A549 (cell line): ENCODE results near the gene PLEKHB1. TPM values are rescaled to one million over a fixed set of nuclear protein-coding genes. Genes with fewer than 3 reads are reported as not detected.

ENCODE experiments used
- ATAC-seq, 2 experiments: fragments of 200-7000 bp in 1 of 2; fragments of >200 bp in 1 of 2; cut with Nextera tagmentation in 1 of 2; cut with Tn5 transposase in 1 of 2; 3 replicates each; pipeline versions ENCODE4 v1.8.0 to v1.9.1; 2018 to 2020; ENCODE audit warnings: mild to moderate bottlenecking in 1 of 2, moderate library complexity in 1 of 2
- CTCF ChIA-PET: fragments of 300-600 bp; sonication (Branson Sonifier 250); formaldehyde crosslinking; extraction: SDS; loops from one replicate; lab custom pipeline; 2021; ENCODE audit warnings: antibody characterized with exemption, inconsistent platforms; lab: Yijun Ruan, JAX
- POLR2A ChIA-PET: fragments of 350-600 bp; formaldehyde crosslinking; extraction: SDS; loops from one replicate; lab custom pipeline; 2021; ENCODE audit warnings: antibody characterized with exemption, inconsistent platforms; lab: Yijun Ruan, JAX
- DNase-seq, 2 experiments: peaks; one replicate each; pipeline versions ENCODE4 v3.0.0 to v3.0.0-alpha.2; 2011 to 2016; ENCODE audit warnings: low read depth in 1 of 2, low spot score in 1 of 2
- FAIRE-seq: peaks from 2 replicates; lab custom pipeline; 2011; peaks lifted over from hg19 to GRCh38; lab: Jason Lieb, UNC
- H3K27ac ChIP-seq, 2 experiments: fragments of >200 bp; sonication (Bioruptor Twin); formaldehyde crosslinking; 3 replicates each; pipeline ENCODE4 v1.5.1; 2016 to 2017
- H3K4me1 ChIP-seq: fragments of >200 bp; sonication (Bioruptor Twin); formaldehyde crosslinking; 3 replicates; pipeline ENCODE4 v1.6.1; 2016
- H3K4me2 ChIP-seq: fragments of >200 bp; sonication (Bioruptor Twin); formaldehyde crosslinking; 3 replicates; pipeline ENCODE4 v1.6.1; 2016
- H3K4me3 ChIP-seq: fragments of >200 bp; sonication (Bioruptor Twin); formaldehyde crosslinking; 3 replicates; pipeline ENCODE4 v1.5.1; 2016
- H3K9me3 ChIP-seq: fragments of >200 bp; sonication (Bioruptor Twin); formaldehyde crosslinking; 3 replicates; pipeline ENCODE4 v1.6.1; 2016
- ATOH8 ChIP-seq: fragments of 250-450 bp; sonication (Bioruptor Pico); IDR thresholded peaks from 2 replicates; pipeline ENCODE4 v1.5.0; 2020; ENCODE audit warnings: low read depth, mild to moderate bottlenecking, moderate library complexity
- CBX2 ChIP-seq: fragments of 200-600 bp; sonication (generic); IDR thresholded peaks from 2 replicates; pipeline ENCODE4 v1.6.1; 2016; ENCODE audit warnings: low read depth, mild to moderate bottlenecking, borderline replicate concordance
- CBX8 ChIP-seq: fragments of 200-600 bp; sonication (generic); IDR thresholded peaks from 2 replicates; pipeline ENCODE4 v1.6.1; 2016
- CEBPB ChIP-seq, 2 experiments: fragments of >200 bp in 1 of 2; sonication (Bioruptor Twin) in 1 of 2; formaldehyde crosslinking in 1 of 2; IDR thresholded peaks; 2 replicates each; pipeline ENCODE4 v1.6.1; 2012 to 2016
- CHD4 ChIP-seq: fragments of 200-600 bp; sonication (generic); IDR thresholded peaks from 2 replicates; pipeline ENCODE4 v1.6.1; 2016; ENCODE audit warnings: antibody characterized with exemption, mild to moderate bottlenecking, borderline replicate concordance
- E2F6 ChIP-seq: IDR thresholded peaks from 2 replicates; pipeline ENCODE4 v1.6.1; 2012; ENCODE audit warnings: low read depth, borderline replicate concordance
- EP300 ChIP-seq, 2 experiments: fragments of >200 bp; sonication (Bioruptor Twin); formaldehyde crosslinking; IDR thresholded peaks; 2 replicates in 1 of 2; 3 replicates in 1 of 2; pipeline ENCODE4 v1.6.1; 2016 to 2017
- ESRRA ChIP-seq: fragments of 150-350 bp; IDR thresholded peaks from 2 replicates; pipeline ENCODE4 v1.6.1; 2014; ENCODE audit warnings: mild to moderate bottlenecking, low read length, borderline replicate concordance
- HEYL ChIP-seq: fragments of 250-450 bp; sonication (Bioruptor Pico); IDR thresholded peaks from 2 replicates; pipeline ENCODE4 v1.8.0; 2021; ENCODE audit warnings: mild to moderate bottlenecking, moderate library complexity
- HMGXB4 ChIP-seq: fragments of 250-450 bp; sonication (Bioruptor Pico); IDR thresholded peaks from 2 replicates; pipeline ENCODE4 v1.5.0; 2021; ENCODE audit warnings: mild to moderate bottlenecking, moderate library complexity, borderline replicate concordance
- HOXB13 ChIP-seq: fragments of 250-450 bp; sonication (Bioruptor Pico); IDR thresholded peaks from 2 replicates; pipeline ENCODE4 v1.5.0; 2020; ENCODE audit warnings: low read depth, mild to moderate bottlenecking, moderate library complexity
- JUN ChIP-seq, 2 experiments: fragments of >200 bp; sonication (Bioruptor Twin); formaldehyde crosslinking; IDR thresholded peaks; 2 replicates in 1 of 2; 3 replicates in 1 of 2; pipeline ENCODE4 v1.6.1; 2016 to 2017
- JUNB ChIP-seq: fragments of >200 bp; sonication (Bioruptor Twin); formaldehyde crosslinking; IDR thresholded peaks from 2 replicates; pipeline ENCODE4 v1.6.1; 2016
- KDM1A ChIP-seq: fragments of 200-600 bp; sonication (generic); IDR thresholded peaks from 2 replicates; pipeline ENCODE4 v1.6.1; 2016; ENCODE audit warnings: low read depth, mild to moderate bottlenecking
- MAFK ChIP-seq: fragments of 450-650 bp; IDR thresholded peaks from 2 replicates; pipeline ENCODE4 v1.6.1; 2014; ENCODE audit not compliant: partially characterized antibody
- MAX ChIP-seq: IDR thresholded peaks from 2 replicates; pipeline ENCODE4 v1.6.1; 2012
- MAZ ChIP-seq: fragments of 150-350 bp; IDR thresholded peaks from 2 replicates; pipeline ENCODE4 v1.6.1; 2014; ENCODE audit warnings: antibody characterized with exemption, low read depth, low read length, borderline replicate concordance
- MYC ChIP-seq: IDR thresholded peaks from 2 replicates; pipeline ENCODE4 v1.6.1; 2012; ENCODE audit warnings: mild to moderate bottlenecking, inconsistent platforms, low read length, improper control_type of control experiment, borderline replicate concordance
- NFE2L2 ChIP-seq: fragments of 150-350 bp; conservative IDR thresholded peaks from 2 replicates; pipeline ENCODE4 v1.6.1; 2014; ENCODE audit warnings: low read length
- NPAS2 ChIP-seq: fragments of 250-450 bp; sonication (Bioruptor Pico); IDR thresholded peaks from 2 replicates; pipeline ENCODE4 v1.8.0; 2022; ENCODE audit warnings: mild to moderate bottlenecking, moderate library complexity, borderline replicate concordance
- PHF8 ChIP-seq: fragments of 200-600 bp; sonication (generic); IDR thresholded peaks from 2 replicates; pipeline ENCODE4 v1.6.1; 2016; ENCODE audit warnings: low read depth, mild to moderate bottlenecking, antibody characterized with exemption, moderate library complexity, borderline replicate concordance
- REST ChIP-seq: fragments of 200-600 bp; sonication (generic); IDR thresholded peaks from 2 replicates; pipeline ENCODE4 v1.6.1; 2016; ENCODE audit warnings: antibody characterized with exemption, mild to moderate bottlenecking, moderate library complexity
- SREBF2 ChIP-seq: fragments of 450-650 bp; IDR thresholded peaks from 2 replicates; pipeline ENCODE4 v1.6.1; 2014; ENCODE audit warnings: mild to moderate bottlenecking, moderate library complexity
- ZC3H11A ChIP-seq: fragments of 450-650 bp; IDR thresholded peaks from 2 replicates; pipeline ENCODE4 v1.6.1; 2014; ENCODE audit warnings: antibody characterized with exemption, mild to moderate bottlenecking
- ZFP36 ChIP-seq: fragments of 450-650 bp; IDR thresholded peaks from 2 replicates; pipeline ENCODE4 v1.6.1; 2014; ENCODE audit warnings: borderline replicate concordance; ENCODE audit not compliant: partially characterized antibody
- ZNF302 ChIP-seq: fragments of 250-450 bp; sonication (Bioruptor Pico); IDR thresholded peaks from 2 replicates; pipeline ENCODE4 v1.9.0; 2021; ENCODE audit warnings: inconsistent platforms, mild to moderate bottlenecking, moderate library complexity
- WGBS: methylation state at CpG from one replicate; pipeline ENCODE4 v1.1.6; 2017; ENCODE audit errors: missing lambda C conversion rate; 5-methylcytosine and 5-hydroxymethylcytosine counted together
- polyA plus RNA-seq, 4 experiments: library from polyadenylated mRNA; depleted of rRNA in 3 of 4; stranded (reverse); fragments of >200 nt; fragmentation: RNase III in 1 of 4; extraction: RNeasy Plus Mini Kit Qiagen cat#74134 plus additional on column Dnase treatment in 1 of 4; gene quantifications; 2 replicates in 3 of 4; 3 replicates in 1 of 4; pipeline ENCODE4 v1.2.3, GENCODE V29; 2011 to 2017

The PLEKHB1 gene
- polyA plus RNA-seq, 2 of the 4 experiments (the other 2 are of a cell fraction) = 0.97 to 1.1 TPM

GRCh38 chr11:73632996-73633395 lies 13.4 kb upstream of the PLEKHB1 start:
- 84% methylated on average over 4 of the region's 4 CpGs for WGBS
- H3K4me2 ChIP-seq = no peak overlapping the region
- TF ChIP-seq ZC3H11A (no peak), SREBF2 (no peak), E2F6 (no peak), MAZ (no peak), KDM1A (no peak)
- TF ChIP-seq, all 56 proteins: peak for 0
- no peak overlapping the region for H3K4me3 ChIP-seq
- H3K27ac ChIP-seq = no peak overlapping the region
- FAIRE-seq (no peak), ATAC-seq (no peak), DNase-seq (no peak)
- H3K9me3 ChIP-seq = no peaks in the 10 kb centered on the region
- POLR2A ChIA-PET = no interaction called here
- CTCF ChIA-PET = interaction anchor here (1.0 to 2.5 kb wide), 2 partner anchors 20 to 35 kb away, joined by 3 to 6 read pairs; no protein-coding TSS in a partner anchor
- H3K4me1 ChIP-seq = no peaks in the 10 kb centered on the region

GRCh38 chr11:73633999-73634398 lies 12.4 kb upstream of the PLEKHB1 start:
- no peak overlapping the region for H3K4me2 ChIP-seq
- no peaks in the 10 kb centered on the region for H3K4me1 ChIP-seq
- FAIRE-seq (no peak), DNase-seq (no peak), ATAC-seq (no peak)
- no peak overlapping the region for H3K4me3 ChIP-seq
- 81% methylated on average over 2 of the region's 2 CpGs for WGBS
- TF ChIP-seq JUNB = no peak
- no peak for TF ChIP-seq MAX
- no peak for TF ChIP-seq EP300 (IDR thresholded peaks at IDR 0.05)
- no peak for TF ChIP-seq CEBPB (IDR thresholded peaks at IDR 0.05)
- TF ChIP-seq REST = no peak
- no peak for TF ChIP-seq JUN (IDR thresholded peaks at IDR 0.05)
- TF ChIP-seq CBX8 = no peak
- TF ChIP-seq NPAS2 (CRISPR knock-in tag) = no peak
- no peak for TF ChIP-seq HEYL (CRISPR knock-in tag)
- TF ChIP-seq NFE2L2 = no peak
- H3K9me3 ChIP-seq = no peaks in the 10 kb centered on the region
- ChIA-PET CTCF (interaction anchor here (2.5 kb wide), 1 partner anchor 19 kb away, joined by 6 read pairs; no protein-coding TSS in a partner anchor), POLR2A (interaction anchor here (0.5 kb wide), 1 partner anchor 327 kb away, joined by 5 read pairs; no protein-coding TSS in a partner anchor)
- no peak overlapping the region for H3K27ac ChIP-seq

GRCh38 chr11:73635721-73636120 lies 10.7 kb upstream of the PLEKHB1 start:
- CTCF ChIA-PET = interaction anchor here (0.9 to 2.8 kb wide), 6 partner anchors 10 to 157 kb away, joined by 3 to 24 read pairs (median 7); no protein-coding TSS in a partner anchor
- Histone ChIP-seq H3K4me2 (no peak overlapping the region), H3K4me1 (no peaks in the 10 kb centered on the region), H3K4me3 (no peak overlapping the region), H3K27ac (no peak overlapping the region), H3K9me3 (no peaks in the 10 kb centered on the region)
- POLR2A ChIA-PET = no interaction called here
- 86% methylated on average over 5 of the region's 5 CpGs for WGBS
- no peak for ATAC-seq
- FAIRE-seq = no peak
- DNase-seq = no peak
- TF ChIP-seq MYC (no peak), E2F6 (no peak), CHD4 (no peak), ESRRA (no peak), ZFP36 (no peak), EP300 (IDR thresholded peaks at IDR 0.05) (no peak), HOXB13 (no peak), ZNF302 (CRISPR knock-in tag) (no peak), ATOH8 (CRISPR knock-in tag) (no peak), MAFK (no peak), NPAS2 (CRISPR knock-in tag) (no peak), CBX2 (no peak), KDM1A (no peak), HMGXB4 (no peak), PHF8 (no peak), NFE2L2 (no peak), JUNB (no peak)
